ENCODE data around the gene ARL15. TPM values are rescaled to one million over a fixed set of nuclear protein-coding genes. Genes with fewer than 3 reads are reported as not detected.

ARL15 gene
- total RNA-seq, 4 donors from 2014 or later: 10.6 to 24.0 (median 18.9) TPM

GRCh38 chr5:53924392-53924791, 386.0 kb downstream of the ARL15 start:
- no peak overlapping the region for H3K27ac ChIP-seq
- H3K27me3 ChIP-seq: no peaks in the 10 kb centered on the region
- H3K9me3 ChIP-seq: no peaks in the 10 kb centered on the region
- peaks cover 0 to 13% (median 0%) of the 10 kb centered on the region in 3 donors for H3K4me1 ChIP-seq
- no peaks in the 10 kb centered on the region for H3K36me3 ChIP-seq
- TF ChIP-seq EP300 (IDR thresholded peaks at IDR 0.05) (no peak), CTCF (IDR thresholded peaks at IDR 0.05) (no peak), POLR2A (IDR thresholded peaks at IDR 0.05) (no peak), POLR2AphosphoS5 (IDR thresholded peaks at IDR 0.05) (no peak)
- ATAC-seq: no peak
- H3K4me3 ChIP-seq: no peak overlapping the region
- 7 to 10% methylated on average over 1 to 2 of the region's 2 CpGs for WGBS, 2 donors (ENCODE audit: low coverage in 1 of 2)

GRCh38 chr5:53923961-53924360, 386.4 kb downstream of the ARL15 start:
- no peak for ATAC-seq
- WGBS, 2 donors (ENCODE audit: low coverage in 1 of 2): 11 to 33% methylated on average over 6 of the region's 6 CpGs
- Histone ChIP-seq H3K27ac (no peak overlapping the region), H3K4me1 (peaks cover 0 to 13% (median 0%) of the 10 kb centered on the region in 3 donors), H3K4me3 (no peak overlapping the region), H3K36me3 (no peaks in the 10 kb centered on the region), H3K9me3 (no peaks in the 10 kb centered on the region), H3K27me3 (no peaks in the 10 kb centered on the region)
- TF ChIP-seq CTCF (IDR thresholded peaks at IDR 0.05): no peak

- H3K27ac ChIP-seq: no peak overlapping the region
- peaks cover 0 to 13% (median 0%) of the 10 kb centered on the region in 3 donors for H3K4me1 ChIP-seq
- no peaks in the 10 kb centered on the region for H3K9me3 ChIP-seq
- ATAC-seq: no peak
- TF ChIP-seq EP300 (IDR thresholded peaks at IDR 0.05) (no peak), POLR2AphosphoS5 (IDR thresholded peaks at IDR 0.05) (no peak), POLR2A (IDR thresholded peaks at IDR 0.05) (no peak), CTCF (IDR thresholded peaks at IDR 0.05) (no peak)
- no peaks in the 10 kb centered on the region for H3K27me3 ChIP-seq
- no peak overlapping the region for H3K4me3 ChIP-seq
- no peaks in the 10 kb centered on the region for H3K36me3 ChIP-seq
- 90% methylated on average over 3 to 8 of the region's 8 CpGs for WGBS, 2 donors (ENCODE audit: low coverage in 1 of 2)
These were observed 387.6 kb downstream of the ARL15 start for GRCh38 chr5:53922508-53923498.

GRCh38 chr5:53917826-53918225, 392.5 kb downstream of the ARL15 start:
- H3K27ac ChIP-seq: no peak overlapping the region
- no peaks in the 10 kb centered on the region for H3K36me3 ChIP-seq
- TF ChIP-seq POLR2A (IDR thresholded peaks at IDR 0.05) (no peak), POLR2AphosphoS5 (IDR thresholded peaks at IDR 0.05) (no peak), CTCF (IDR thresholded peaks at IDR 0.05) (no peak), EP300 (IDR thresholded peaks at IDR 0.05) (no peak)
- H3K27me3 ChIP-seq: no peaks in the 10 kb centered on the region
- no peak overlapping the region for H3K4me3 ChIP-seq
- no peaks in the 10 kb centered on the region for H3K9me3 ChIP-seq
- no peaks in the 10 kb centered on the region for H3K4me1 ChIP-seq
- WGBS, 2 donors (ENCODE audit: low coverage in 1 of 2): 77 to 80% methylated on average over 2 to 3 of the region's 3 CpGs
- no peak for ATAC-seq

GRCh38 chr5:53917095-53917494, 393.3 kb downstream of the ARL15 start:
- no peak for TF ChIP-seq EP300 (IDR thresholded peaks at IDR 0.05)
- TF ChIP-seq POLR2A (IDR thresholded peaks at IDR 0.05): no peak
- no peak for TF ChIP-seq POLR2AphosphoS5 (IDR thresholded peaks at IDR 0.05)
- no peak for TF ChIP-seq CTCF (IDR thresholded peaks at IDR 0.05)
- Histone ChIP-seq H3K36me3 (no peaks in the 10 kb centered on the region), H3K27me3 (no peaks in the 10 kb centered on the region), H3K9me3 (no peaks in the 10 kb centered on the region), H3K4me3 (no peak overlapping the region), H3K27ac (no peak overlapping the region), H3K4me1 (no peaks in the 10 kb centered on the region)
- no peak for ATAC-seq
